Panc1 (cell line): ENCODE measurements around the gene DPP4.

Experiments
- CTCF ChIP-seq: fragments of 450-650 bp; IDR thresholded peaks from 2 replicates; pipeline ENCODE4 v1.5.1; 2017; ENCODE audit warnings: mild to moderate bottlenecking
- POLR2AphosphoS5 ChIP-seq: IDR thresholded peaks from 2 replicates; pipeline ENCODE4 v1.6.1; 2012; ENCODE audit warnings: mild to moderate bottlenecking, low read depth, low read length, moderate library complexity
- TCF7L2 ChIP-seq: IDR thresholded peaks from 2 replicates; pipeline ENCODE4 v1.6.1; 2011; ENCODE audit warnings: mild to moderate bottlenecking, low read depth, low read length, inconsistent platforms

GRCh38 chr2:161955211-161955610, 118.8 kb downstream of the DPP4 start:
- TF ChIP-seq CTCF: no peak
- TF ChIP-seq POLR2AphosphoS5: no peak
- TF ChIP-seq TCF7L2: no peak
